ENCODE results near the gene NEBL.

Gene NEBL

GRCh38 chr10:20892011-20892585, 5.0 kb downstream of the NEBL start:
- H3K4me3 ChIP-seq (ENCODE audit: low read depth, low read length): no peak overlapping the region
- in situ Hi-C loops (cut with HindIII; ENCODE audit: low sequenced_read_pairs): no loop called here
- DNase-seq (ENCODE audit: low read depth, low spot score): no peak
- TF ChIP-seq CTCF (IDR thresholded peaks at IDR 0.05; ENCODE audit: low read depth, low read length): no peak

GRCh38 chr10:20891338-20891714, 5.8 kb downstream of the NEBL start:
- in situ Hi-C loops (cut with HindIII; ENCODE audit: low sequenced_read_pairs): no loop called here
- peak; percentile 56 for DNase-seq (ENCODE audit: low read depth, low spot score)
- no peak for TF ChIP-seq CTCF (IDR thresholded peaks at IDR 0.05; ENCODE audit: low read depth, low read length)
- no peak overlapping the region for H3K4me3 ChIP-seq (ENCODE audit: low read depth, low read length)

GRCh38 chr10:20890491-20891337, 6.4 kb downstream of the NEBL start:
- in situ Hi-C loops (cut with HindIII; ENCODE audit: low sequenced_read_pairs): no loop called here

GRCh38 chr10:20890009-20890408, 7.1 kb downstream of the NEBL start:
- TF ChIP-seq CTCF (IDR thresholded peaks at IDR 0.05; ENCODE audit: low read depth, low read length): no peak
- in situ Hi-C loops (cut with HindIII; ENCODE audit: low sequenced_read_pairs): no loop called here
- H3K4me3 ChIP-seq (ENCODE audit: low read depth, low read length): no peak overlapping the region
- no peak for DNase-seq (ENCODE audit: low read depth, low spot score)

More at GRCh38 chr10:20890491-20891337, 6.4 kb downstream of the NEBL start:
- peak; percentile 33 for DNase-seq (ENCODE audit: low read depth, low spot score)
- no peak for TF ChIP-seq CTCF (IDR thresholded peaks at IDR 0.05; ENCODE audit: low read depth, low read length)
- H3K4me3 ChIP-seq (ENCODE audit: low read depth, low read length): no peak overlapping the region

- no peak for DNase-seq (ENCODE audit: low read depth, low spot score)
- in situ Hi-C loops (cut with HindIII; ENCODE audit: low sequenced_read_pairs): no loop called here
Measured at GRCh38 chr10:20888620-20889330, 8.3 kb downstream of the NEBL start.

More at GRCh38 chr10:20888620-20889330, 8.3 kb downstream of the NEBL start:
- H3K4me3 ChIP-seq (ENCODE audit: low read depth, low read length): no peak overlapping the region
- TF ChIP-seq CTCF (IDR thresholded peaks at IDR 0.05; ENCODE audit: low read depth, low read length): no peak
